ENCODE measurements around the gene ELOVL6. TPM values are rescaled to one million over a fixed set of nuclear protein-coding genes. Genes with fewer than 3 reads are reported as not detected.

The ELOVL6 gene
- total RNA-seq, 4 donors from 2014 or later = 2.2 to 5.8 (median 5.0) TPM

- DNase-seq (ENCODE audit: low spot score) = no peak
- no peak for ATAC-seq (ENCODE audit: low FRiP score)
- TF ChIP-seq CTCF (IDR thresholded peaks at IDR 0.05) = no peak
Observed at GRCh38 chr4:110149089-110149488, 49.3 kb downstream of the ELOVL6 start.

DNA sequence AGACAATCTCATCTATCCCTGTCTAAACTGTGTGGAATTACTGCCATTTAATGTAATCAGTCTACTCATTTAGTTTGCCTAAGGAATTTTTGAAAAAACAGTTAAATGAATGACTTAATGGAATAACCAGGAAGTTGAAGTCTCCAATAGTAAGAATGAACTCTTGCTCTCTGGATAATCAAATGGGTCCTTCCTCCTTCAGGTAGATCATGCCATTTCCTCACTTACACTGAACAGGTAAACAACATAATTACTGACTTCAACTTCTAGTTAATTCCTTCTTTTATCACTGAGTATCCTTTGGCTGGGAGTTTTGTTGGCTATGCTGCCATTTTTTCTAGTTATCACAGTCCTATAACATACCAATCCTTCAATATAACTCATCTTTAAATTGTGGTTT, 56.0 kb downstream of the ELOVL6 start:
- ATAC-seq (ENCODE audit: low FRiP score) = no peak
- no peak for TF ChIP-seq CTCF (IDR thresholded peaks at IDR 0.05)

DNA sequence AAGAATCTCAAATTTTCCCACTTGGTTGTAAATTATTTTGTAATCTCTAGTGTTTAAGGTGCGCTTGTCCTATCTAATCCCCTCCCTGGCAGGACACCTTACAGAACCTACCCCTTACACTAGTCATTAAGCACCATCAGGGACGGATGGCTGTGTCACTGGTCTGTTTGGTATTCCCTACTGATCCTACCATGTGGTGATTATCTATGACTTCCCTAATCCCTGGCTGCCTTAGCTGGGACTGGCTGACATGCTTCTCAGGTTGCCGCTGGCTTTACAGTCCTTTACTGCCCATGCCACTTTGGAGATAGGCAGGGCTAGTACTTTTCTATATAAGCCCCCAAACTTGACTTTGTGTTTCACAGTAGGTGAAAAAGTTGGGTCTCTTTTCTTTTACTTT, 58.6 kb downstream of the ELOVL6 start:
- DNase-seq (ENCODE audit: low spot score) = no peak
- TF ChIP-seq CTCF (IDR thresholded peaks at IDR 0.05) = no peak
- ATAC-seq (ENCODE audit: low FRiP score) = no peak

More for the DNA sequence above, 56.0 kb downstream of the ELOVL6 start:
- DNase-seq (ENCODE audit: low spot score) = no peak

DNA sequence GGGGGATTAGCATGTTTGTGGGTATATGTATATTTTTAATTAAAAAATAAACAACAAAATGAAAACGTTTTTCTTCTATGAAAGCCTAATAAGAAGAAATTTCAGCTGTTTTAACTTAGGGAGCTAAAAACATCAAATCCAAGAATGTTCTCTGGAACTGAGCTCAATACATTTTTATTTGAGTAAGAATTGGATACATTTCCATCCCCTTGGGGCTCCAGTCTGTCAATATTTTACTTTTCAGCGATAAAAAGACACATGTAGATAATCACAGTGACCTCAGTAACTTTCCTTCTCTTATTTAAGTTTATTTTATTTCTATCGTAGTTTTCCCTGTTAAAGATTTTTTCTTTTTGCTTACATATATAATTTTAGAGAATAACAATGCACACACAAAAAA, 59.3 kb downstream of the ELOVL6 start:
- no peak for TF ChIP-seq CTCF (IDR thresholded peaks at IDR 0.05)
- ATAC-seq (ENCODE audit: low FRiP score) = no peak
- no peak for DNase-seq (ENCODE audit: low spot score)

- DNase-seq (ENCODE audit: low spot score) = no peak
- no peak for TF ChIP-seq CTCF (IDR thresholded peaks at IDR 0.05)
- ATAC-seq (ENCODE audit: low FRiP score) = no peak
Observed at GRCh38 chr4:110138551-110138950, 59.9 kb downstream of the ELOVL6 start.

DNA sequence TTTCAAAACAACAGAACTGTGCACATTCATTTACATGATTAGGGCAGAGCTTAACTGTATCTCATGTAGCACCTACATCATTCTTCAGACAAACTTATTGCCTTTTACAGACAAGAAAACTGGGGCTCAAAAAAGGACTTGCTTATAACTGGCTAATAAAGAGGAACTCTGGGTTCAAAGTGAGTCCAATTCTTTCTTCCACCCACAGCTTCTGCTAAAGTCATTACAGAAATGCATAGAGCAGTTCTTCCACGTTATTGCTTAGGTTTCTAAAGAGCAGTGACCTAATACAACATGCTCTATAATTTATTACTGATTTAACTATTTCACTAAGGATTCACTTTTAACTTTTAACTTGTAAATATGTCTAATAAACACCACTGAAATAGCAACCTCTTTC, 60.6 kb downstream of the ELOVL6 start:
- no peak for ATAC-seq (ENCODE audit: low FRiP score)
- DNase-seq (ENCODE audit: low spot score) = no peak
- no peak for TF ChIP-seq CTCF (IDR thresholded peaks at IDR 0.05)

GRCh38 chr4:110135523-110135922, 62.9 kb downstream of the ELOVL6 start:
- ATAC-seq (ENCODE audit: low FRiP score) (no peak), DNase-seq (ENCODE audit: low spot score) (no peak)
- no peak for TF ChIP-seq CTCF (IDR thresholded peaks at IDR 0.05)

Measured in omental fat pad (tissue), 4 donors.